GM21528 (cell line): ENCODE data around the gene SELENOV.
A peak's percentile ranks its signal among the peaks of the same experiment; 100 is the strongest.
"Not testable (repeated sequence)": the region's sequence is repeated elsewhere in the genome, so short reads cannot be mapped to it uniquely, and the experiment has no call there.

ENCODE experiments used
- ATAC-seq: cut with Tn5 transposase; IDR thresholded peaks from one replicate; pipeline ENCODE4 v1.9.1; 2021; ENCODE audit warnings: mild to moderate bottlenecking, moderate library complexity; ENCODE audit not compliant: unreplicated experiment, low FRiP score

Gene SELENOV, protein sequence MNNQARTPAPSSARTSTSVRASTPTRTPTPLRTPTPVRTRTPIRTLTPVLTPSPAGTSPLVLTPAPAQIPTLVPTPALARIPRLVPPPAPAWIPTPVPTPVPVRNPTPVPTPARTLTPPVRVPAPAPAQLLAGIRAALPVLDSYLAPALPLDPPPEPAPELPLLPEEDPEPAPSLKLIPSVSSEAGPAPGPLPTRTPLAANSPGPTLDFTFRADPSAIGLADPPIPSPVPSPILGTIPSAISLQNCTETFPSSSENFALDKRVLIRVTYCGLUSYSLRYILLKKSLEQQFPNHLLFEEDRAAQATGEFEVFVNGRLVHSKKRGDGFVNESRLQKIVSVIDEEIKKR

DNA sequence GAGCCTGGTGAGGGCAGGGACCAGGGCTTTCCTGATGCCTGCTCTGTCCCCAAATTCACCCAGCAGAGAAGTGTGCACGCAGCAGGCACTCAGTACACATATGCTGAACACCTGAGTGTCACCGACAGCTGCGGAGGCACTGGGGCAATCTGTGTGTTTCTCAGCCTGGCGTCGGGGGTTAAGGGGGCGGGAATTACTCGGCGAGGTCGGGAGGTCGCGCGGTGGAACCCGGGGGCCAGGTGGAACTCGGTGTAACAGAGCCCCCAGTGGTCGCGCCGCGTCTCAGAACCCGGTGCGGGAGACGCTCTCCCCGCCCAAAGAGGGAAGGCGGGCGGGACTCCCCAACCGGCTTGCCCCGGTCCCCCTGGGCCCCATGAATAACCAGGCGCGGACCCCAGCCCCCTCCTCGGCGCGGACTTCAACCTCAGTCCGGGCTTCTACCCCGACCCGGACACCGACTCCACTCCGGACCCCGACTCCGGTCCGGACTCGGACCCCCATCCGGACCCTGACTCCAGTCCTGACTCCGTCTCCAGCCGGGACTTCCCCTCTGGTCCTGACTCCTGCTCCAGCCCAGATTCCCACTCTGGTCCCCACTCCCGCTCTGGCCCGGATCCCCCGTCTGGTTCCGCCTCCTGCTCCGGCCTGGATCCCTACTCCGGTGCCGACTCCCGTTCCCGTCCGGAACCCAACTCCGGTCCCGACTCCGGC lies at the start of gene SELENOV:
Gene SELENOV, plus strand, starts transcription at position 300 of the 711 bp plus-strand sequence. Its CDS starts 74 bp downstream, at position 374.
- ATAC-seq = no peak

DNA sequence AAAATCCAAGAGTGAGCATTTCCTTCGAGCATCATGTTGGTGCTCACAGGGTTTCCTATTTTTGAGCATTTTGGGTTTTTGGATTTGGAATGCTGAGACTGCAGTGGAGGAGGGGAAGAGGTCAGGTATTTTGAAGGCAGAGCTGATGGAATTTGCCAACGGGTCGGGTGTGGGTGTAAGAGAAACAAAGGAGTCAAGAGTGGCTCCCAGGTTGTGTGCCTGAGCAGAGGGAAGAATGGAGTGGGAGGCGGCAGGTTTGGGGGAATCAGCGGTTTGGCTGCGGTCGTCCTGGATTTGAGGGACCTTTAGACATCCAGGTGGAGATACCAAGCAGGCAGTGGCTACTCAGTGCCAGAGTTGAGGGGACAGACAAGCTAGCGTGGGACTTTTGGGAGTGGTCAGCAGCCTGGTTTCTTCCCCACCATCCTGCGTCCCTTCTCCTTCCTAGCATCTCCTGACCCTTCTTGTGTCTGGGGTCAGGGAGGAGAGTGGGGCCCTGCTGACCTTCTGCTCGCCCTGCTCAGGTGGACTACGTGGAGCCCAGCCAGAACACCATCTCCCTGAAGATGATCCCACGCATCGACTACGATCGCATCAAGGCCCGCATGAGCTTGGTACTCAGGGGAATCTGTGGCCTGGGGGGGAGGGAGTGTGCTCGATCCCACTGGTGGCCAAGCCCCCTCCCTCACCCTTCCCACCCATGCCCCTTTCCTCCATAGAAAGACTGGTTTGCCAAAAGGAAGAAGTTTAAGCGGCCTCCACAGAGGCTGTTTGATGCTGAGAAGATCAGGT lies 48.8 kb upstream of the SELENOV start:
- ATAC-seq = no peak

DNA sequence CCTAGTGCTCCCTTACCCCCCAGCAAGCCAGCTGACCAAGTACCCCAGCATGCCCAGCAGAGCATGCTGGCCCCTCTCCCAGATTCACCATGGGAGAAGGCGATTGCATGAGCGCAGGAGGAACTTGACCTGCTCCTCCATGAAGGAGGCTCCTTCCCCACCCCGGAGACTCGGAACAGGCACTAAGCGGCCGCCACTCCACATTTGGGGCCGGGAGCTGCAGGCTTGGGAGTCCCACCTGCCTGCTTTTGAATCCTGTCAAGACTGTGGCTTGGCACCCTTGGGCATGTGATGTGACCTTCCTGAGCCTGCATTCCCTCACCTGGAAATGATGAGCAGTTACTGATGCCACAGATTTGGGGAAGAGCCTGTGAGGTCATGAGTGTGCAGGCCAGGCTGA lies 47.0 kb upstream of the SELENOV start:
- no peak for ATAC-seq

DNA sequence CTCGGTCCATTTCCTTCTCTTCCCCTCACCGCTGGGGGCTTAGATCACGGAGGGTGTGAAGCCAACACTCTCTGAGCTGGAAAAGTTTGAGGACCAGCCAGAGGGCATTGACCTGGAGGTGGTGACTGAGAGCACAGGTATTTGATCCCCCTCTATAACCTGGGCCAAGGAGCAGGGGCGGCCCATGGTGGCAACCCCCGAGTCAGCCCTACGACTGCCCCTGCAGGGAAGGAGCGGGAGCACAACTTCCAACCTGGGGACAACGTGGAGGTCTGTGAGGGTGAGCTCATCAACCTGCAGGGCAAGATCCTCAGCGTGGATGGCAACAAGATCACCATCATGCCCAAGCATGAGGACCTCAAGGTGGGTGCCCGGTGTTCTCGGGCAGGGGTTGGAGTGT lies 45.9 kb upstream of the SELENOV start:
- no peak for ATAC-seq

DNA sequence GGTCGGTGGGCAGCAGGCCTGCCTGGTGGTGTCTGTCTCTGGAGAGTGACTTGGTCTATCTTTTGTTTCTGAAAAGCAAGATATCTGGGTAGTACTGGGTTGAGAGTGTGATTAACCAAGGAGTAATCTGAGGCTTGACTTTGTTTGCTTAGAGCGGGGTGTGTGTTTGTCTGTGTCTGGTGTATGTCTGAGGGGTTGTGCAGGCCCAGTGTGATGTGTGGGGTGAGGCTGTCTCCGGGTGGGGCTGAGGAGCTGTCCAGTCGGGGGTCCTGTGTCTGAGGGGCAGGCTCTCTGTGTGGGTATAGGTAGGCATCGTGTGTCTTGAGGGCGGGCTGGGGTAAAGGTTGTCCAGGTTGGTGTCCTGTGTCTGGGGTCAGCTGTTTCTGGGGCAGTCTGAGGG lies 45.4 kb upstream of the SELENOV start:
- ATAC-seq = no peak

DNA sequence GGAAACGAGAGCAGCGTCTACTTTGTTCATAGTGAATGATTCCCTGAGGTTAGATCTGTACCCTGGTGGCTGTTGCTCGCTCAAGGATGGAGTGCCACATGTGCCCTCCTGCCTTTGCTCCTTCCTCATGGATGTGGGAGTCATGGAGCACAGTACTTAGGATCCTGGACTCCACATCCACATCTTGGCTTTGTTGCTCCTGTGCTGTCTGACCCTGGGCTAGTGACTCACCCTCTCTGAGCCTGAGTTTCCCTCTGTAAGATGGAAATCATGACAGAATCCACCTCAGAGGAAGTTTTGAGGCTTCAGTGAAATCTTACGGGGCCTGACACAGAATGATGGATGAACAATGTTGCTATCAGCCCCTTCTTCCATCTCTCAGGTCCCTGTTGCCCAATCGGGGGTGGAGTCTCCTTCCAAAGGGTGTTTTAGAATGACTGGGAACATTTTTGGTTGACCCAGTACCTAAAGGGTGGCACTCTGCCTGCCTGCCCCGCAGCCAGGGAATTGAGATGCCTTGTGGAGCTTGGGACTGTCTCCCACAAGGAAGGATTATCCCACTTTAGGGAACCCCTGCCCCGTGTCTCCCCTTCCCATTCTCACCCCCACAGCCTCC lies 44.1 kb upstream of the SELENOV start:
- ATAC-seq = no peak

DNA sequence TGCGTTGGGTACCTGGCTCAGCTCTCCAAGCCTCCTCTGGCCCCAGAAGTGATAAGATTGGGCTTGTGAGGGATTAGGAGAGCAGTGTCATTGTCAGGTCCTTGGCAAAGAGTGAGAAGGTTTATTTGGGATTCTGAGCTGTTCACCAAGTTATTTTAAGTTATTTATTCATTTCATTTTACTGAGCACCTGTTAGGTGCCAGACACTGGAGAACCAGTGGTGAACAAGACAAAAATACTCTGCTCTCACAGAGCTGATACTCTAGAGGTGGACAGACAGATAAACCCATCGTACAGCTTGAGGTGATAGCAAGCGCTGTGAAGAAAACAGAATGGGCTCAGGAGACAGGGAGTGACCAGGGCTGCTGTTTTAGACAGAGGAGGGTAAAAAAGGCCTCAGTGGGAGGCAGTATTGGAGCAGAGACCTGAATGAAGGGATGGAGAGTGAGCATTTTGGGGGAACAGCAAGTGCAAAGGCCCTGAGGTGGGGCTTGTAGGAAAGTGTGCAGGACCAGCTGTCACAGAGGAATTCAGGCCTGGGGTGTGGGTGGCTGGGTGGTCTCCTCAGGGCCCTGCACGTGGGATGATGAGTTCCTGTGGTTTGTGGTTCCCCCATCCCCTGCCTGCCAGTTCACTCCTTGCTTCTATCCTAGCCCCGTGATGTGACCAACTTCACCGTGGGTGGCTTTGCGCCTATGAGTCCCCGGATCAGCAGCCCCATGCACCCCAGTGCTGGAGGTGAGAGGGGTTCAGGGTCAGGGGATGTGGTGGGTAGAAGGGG lies 43.0 kb upstream of the SELENOV start:
- ATAC-seq = no peak

DNA sequence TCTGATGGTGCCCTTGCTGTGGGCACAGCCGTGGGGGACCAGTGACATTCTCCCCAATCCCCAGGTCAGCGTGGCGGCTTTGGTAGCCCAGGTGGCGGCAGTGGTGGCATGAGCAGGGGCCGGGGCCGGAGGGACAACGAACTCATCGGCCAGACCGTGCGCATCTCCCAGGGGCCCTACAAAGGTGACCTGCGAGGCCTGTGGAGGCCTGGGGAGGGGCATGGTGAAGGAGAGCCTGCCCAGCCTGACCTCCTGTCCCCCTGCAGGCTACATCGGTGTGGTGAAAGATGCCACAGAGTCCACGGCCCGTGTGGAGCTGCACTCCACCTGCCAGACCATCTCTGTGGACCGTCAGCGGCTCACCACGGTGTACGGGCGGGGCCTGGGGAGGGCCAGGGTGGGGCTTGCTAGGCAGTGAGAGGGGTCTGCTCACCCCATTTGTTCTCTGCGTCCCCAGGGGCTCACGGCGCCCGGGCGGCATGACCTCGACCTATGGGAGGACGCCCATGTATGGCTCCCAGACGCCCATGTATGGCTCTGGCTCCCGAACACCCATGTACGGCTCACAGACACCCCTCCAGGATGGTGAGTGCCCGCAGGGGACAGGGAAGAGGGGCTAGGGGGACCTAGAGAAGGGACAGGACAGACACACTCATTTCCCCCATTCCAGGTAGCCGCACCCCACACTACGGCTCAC lies 42.0 kb upstream of the SELENOV start:
- no peak for ATAC-seq

DNA sequence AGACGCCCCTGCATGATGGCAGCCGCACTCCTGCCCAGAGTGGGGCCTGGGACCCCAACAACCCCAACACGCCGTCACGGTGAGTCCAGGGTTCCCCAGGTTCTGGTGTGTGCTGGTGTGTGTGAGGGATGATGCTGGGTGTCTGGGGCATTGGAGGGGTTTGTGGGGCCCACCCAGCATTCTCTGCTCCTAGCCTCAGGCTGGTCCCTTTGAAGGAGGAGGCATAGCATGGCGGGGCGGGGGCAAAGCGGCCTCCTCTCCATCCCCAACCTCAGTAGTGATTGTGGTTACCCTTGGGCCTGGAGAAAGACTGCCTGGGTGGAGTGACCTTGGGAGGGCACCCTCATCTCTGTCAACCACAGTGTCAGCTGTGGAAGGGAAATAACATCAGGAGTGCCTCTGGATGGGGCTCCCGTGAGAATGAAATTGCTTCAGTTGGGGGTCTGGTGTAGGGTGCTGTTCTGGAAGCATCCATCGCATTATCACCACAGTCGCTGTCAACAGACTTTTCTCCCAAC lies 41.4 kb upstream of the SELENOV start:
- ATAC-seq = no peak

DNA sequence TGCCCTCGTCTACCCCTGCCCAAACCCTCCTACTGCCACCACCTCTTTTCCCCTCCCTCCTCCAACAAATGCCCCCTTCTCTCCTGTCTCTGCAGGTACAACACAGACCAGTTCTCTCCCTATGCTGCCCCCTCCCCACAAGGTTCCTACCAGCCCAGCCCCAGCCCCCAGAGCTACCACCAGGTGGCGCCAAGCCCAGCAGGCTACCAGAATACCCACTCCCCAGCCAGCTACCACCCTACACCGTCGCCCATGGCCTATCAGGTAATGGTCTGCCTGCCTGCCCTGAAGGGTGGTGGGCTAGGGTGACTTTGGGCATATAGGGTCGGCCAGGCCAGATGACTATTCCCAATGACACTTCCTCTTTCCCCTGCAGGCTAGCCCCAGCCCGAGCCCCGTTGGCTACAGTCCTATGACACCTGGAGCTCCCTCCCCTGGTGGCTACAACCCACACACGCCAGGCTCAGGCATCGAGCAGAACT lies 40.8 kb upstream of the SELENOV start:
- ATAC-seq = no peak

DNA sequence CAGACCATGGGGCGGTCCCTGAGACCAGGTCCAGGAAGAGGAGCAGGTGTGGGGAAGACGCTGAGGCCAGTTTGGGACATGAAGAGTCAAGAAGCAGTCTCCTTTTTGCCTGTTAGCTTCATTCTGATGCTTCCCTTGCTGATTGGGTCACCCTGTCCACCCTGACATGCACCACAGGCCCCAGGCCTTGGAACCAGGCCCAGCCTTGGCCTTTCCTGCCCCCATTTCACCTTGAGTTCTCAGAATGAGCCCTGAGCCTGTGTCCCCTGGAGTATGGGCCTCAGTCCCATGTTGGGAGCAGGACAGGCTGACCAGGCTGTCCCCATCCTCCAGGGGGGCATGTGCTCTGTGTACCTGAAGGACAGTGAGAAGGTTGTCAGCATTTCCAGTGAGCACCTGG lies 39.2 kb upstream of the SELENOV start:
- no peak for ATAC-seq

DNA sequence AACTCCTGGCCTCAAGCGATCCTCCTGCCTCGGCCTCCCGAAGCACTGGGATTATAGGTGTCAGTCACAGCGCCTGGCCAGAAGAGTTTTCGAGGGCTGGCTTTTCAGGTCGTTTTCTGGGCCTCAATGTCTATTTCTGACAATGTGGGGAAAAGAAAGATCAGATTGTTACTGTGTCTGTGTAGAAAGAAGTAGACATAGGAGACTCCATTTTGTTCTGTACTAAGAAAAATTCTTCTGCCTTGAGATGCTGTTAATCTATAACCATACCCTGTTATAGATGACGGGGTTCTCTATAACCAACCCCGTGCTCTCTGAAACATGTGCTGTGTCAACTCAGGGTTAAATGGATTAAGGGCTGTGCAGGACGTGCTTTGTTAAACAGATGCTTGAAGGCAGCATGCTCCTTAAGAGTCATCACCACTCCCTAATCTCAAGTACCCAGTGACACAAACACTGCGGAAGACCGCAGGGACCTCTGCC lies 35.6 kb upstream of the SELENOV start:
- not testable (repeated sequence) for ATAC-seq

DNA sequence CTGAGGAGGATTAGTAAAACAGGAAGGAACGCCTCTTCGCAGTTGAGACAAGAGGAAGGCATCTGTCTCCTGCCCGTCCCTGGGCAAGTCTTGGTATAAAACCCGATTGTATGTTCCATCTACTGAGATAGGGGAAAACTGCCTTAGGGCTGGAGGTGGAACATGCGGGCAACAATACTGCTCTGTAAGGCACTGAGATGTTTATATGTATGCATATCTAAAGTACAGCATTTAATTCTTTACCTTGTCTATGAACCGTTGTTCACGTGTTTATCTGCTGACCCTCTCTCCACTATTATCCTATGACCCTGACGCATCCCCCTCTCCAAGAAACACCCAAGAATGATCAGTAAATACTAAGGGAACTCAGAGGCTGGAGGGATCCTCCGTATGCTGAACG lies 35.0 kb upstream of the SELENOV start:
- ATAC-seq = no peak

DNA sequence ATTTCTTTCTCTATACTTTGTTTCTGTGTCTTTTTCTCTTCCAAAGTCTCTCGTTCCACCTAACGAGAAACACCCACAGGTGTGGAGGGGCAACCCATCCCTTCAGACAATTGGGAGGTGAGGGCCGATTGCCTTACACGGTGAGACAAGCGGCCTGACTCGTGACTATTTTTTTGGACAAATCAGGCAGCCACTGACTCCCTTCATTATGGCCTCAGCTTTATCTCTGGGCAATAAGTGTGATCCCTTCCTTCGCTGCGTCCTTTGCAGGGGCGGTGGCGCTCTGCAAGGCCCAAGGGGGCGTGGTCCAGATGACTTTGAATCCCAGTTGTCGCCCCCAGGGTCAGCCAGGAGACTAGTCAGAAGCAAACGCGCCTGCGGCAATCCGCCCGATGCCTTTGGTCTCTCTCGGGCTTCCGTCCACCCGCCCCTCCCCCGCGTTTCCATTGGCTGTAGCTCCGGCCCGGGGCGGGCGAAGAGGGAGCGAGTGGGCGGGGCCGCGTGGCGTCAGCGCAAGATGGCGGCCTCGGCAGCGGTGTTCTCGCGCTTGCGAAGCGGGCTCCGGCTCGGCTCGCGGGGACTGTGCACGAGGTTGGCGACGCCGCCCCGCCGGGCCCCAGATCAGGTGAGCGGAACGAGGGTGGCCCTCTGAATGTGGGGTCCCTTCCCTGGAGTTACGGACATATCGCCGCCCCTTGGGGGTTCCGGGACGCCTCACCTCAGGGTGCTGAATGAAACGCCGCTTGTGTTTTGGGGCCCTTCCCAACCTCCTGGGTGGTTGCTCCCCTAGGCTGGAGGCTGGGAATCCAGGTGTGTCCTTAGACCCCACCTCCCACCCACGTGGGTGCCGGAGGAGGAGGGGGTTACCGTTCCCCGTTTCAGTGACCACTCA lies 34.4 kb upstream of the SELENOV start, which contains the start of gene TIMM50:
Gene TIMM50, plus strand, starts transcription at position 502 of the 892 bp plus-strand sequence. Its CDS starts 16 bp downstream, at position 518.
- peak; percentile 80 for ATAC-seq

DNA sequence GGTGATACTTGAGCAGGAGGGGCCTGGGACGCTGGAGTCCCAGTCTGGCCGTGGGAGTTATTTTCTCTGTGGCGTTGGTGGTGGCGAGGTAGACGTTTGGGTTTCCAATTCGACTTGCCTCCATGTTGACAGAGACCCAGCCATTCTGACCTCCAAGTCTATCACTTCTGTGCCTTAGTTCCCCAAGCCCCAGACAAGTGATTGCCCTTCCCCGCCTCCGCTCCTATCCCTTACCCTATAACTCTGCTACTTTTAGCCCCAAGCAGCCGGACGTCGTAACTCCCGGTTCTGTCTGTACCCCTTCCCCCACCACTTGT lies 33.8 kb upstream of the SELENOV start:
- no peak for ATAC-seq

DNA sequence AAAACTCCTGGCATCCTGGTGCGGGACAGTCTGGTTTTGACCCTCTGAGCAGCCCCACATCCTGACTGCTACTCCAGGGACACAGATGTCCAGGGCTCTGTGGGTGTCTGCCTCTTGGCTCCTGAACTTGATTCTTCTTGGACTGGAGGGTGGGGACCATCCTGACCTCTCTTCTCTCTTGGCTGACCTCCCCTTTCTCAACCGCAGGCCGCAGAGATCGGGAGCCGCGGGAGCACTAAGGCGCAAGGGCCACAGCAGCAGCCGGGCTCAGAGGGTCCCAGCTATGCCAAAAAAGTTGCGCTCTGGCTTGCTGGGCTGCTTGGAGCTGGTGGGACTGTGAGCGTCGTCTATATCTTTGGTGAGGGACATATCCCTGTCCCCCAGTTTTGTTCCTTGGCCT lies 33.3 kb upstream of the SELENOV start:
- ATAC-seq = no peak

DNA sequence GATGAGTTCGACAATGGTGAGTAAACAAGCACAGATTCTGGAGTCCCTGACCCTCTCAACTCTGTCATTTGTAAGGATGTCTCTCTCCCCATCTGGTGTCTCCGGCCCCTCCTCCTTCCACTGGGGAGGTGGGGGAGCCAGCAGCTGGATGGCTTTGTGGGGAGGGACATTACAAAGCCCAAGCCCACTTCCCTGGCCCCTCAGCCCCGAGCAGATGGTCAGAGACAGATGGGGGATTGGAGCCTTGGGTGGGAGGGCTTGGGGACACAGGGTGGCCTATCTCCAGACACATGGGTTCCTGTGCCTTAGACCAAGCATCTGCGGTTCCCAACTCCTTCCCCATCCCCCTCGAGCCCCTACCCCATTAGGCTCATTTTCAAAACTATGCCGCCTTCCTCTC lies 31.8 kb upstream of the SELENOV start:
- ATAC-seq = no peak

DNA sequence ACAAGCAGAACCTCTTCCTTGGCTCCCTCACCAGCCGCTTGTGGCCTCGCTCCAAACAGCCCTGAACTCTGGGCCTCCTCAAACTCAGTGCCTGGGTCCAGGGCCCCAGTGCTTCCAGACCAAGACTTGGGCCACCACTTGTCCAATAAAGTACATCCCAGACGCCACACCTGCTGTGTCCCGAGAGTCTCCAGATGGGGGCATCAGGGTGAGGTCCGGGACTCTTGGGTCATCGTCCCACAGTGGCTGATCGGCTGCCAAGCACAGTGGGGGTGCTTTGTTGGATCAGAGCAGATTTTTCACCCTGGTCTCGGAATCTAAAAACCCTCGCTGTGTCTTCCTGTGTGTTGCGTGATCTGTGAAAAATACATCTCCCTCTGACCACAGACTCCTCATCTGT lies 25.2 kb upstream of the SELENOV start:
- ATAC-seq = no peak
